ENCODE results near the gene CAMKV. TPM values are rescaled to one million over a fixed set of nuclear protein-coding genes. Genes with fewer than 3 reads are reported as not detected.

CAMKV gene
- total RNA-seq, 1 donor from 2014 or later, result 10.6 TPM

DNA sequence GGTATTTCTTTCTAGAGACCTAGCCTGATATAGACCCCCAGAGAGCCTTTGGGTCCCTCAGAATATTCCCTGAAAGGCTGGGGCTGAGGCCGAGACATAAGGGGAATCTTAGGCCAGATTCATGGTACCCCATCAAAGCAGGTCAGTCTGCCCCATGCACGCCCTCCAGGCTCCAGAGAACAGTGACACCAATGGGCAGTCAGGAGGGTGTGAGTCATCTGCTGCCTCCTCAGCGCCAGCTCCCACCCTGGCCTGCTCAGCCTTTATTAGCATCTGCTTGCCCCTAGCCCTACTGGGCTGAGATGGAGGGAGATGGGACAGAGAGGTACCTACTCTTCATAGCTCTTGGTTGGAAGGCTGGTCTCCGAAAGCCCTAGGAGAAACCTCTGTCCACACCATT, 14.3 kb upstream of the CAMKV start:
- no peak overlapping the region for H3K27ac Mint-ChIP-seq
- H3K36me3 Mint-ChIP-seq, result no peaks in the 10 kb centered on the region
- no peak overlapping the region for H3K4me3 Mint-ChIP-seq
- no peak for DNase-seq (ENCODE audit: extremely low spot score, unreplicated experiment)
- peaks cover 14% of the 10 kb centered on the region for H3K4me1 Mint-ChIP-seq (ENCODE audit: unreplicated experiment)
- H3K9me3 Mint-ChIP-seq, result no peaks in the 10 kb centered on the region
- peaks cover 3% of the 10 kb centered on the region for H3K27me3 Mint-ChIP-seq
- TF ChIP-seq, protein P1, sequence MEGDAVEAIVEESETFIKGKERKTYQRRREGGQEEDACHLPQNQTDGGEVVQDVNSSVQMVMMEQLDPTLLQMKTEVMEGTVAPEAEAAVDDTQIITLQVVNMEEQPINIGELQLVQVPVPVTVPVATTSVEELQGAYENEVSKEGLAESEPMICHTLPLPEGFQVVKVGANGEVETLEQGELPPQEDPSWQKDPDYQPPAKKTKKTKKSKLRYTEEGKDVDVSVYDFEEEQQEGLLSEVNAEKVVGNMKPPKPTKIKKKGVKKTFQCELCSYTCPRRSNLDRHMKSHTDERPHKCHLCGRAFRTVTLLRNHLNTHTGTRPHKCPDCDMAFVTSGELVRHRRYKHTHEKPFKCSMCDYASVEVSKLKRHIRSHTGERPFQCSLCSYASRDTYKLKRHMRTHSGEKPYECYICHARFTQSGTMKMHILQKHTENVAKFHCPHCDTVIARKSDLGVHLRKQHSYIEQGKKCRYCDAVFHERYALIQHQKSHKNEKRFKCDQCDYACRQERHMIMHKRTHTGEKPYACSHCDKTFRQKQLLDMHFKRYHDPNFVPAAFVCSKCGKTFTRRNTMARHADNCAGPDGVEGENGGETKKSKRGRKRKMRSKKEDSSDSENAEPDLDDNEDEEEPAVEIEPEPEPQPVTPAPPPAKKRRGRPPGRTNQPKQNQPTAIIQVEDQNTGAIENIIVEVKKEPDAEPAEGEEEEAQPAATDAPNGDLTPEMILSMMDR (conservative IDR thresholded peaks at IDR 0.05), result no peak

GRCh38 chr3:49882166-49882565, 12.5 kb upstream of the CAMKV start:
- peaks cover 3% of the 10 kb centered on the region for H3K27me3 Mint-ChIP-seq
- peaks cover 9% of the 10 kb centered on the region for H3K4me1 Mint-ChIP-seq (ENCODE audit: unreplicated experiment)
- TF ChIP-seq, protein P1 (conservative IDR thresholded peaks at IDR 0.05), result no peak
- H3K4me3 Mint-ChIP-seq, result no peak overlapping the region
- no peak for DNase-seq (ENCODE audit: extremely low spot score, unreplicated experiment)
- H3K27ac Mint-ChIP-seq, result no peak overlapping the region
- no peaks in the 10 kb centered on the region for H3K36me3 Mint-ChIP-seq
- no peaks in the 10 kb centered on the region for H3K9me3 Mint-ChIP-seq

DNA sequence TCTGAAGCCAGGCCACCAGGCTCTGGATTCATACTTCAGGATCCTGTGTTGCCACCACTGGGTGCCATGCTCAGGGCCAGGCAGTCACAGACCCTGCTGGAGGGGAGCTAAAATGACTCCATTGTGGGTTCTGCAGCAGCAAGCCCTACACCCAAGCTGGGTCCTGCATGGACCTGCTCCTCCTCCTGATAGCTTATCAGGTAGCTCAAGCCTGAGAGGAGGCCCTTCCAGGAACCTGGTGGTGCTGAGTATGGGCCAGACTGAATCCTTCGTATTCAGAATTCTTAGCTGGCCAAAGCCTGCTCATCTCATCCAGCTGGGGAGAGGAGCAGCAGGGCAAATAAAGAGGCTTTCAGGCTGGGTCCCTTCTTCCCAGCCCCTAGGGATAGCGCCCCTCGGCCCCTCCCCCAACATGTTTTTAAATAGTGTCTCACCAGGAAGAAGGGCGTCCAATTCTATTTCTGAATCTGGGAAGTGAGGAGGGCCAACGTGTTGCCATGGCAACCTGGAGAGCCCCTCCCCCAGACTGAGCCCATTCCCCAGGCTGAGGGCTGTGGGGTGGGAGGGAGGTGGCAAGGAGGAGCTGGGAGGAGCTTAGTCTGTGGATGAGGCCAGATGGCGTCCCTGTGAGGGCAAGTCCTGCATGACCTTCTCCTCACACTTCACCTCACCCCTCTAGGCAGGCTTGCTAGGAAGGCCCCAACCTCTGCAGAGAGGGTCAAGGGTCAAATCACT, 11.0 kb upstream of the CAMKV start:
- H3K9me3 Mint-ChIP-seq, result no peaks in the 10 kb centered on the region
- H3K27me3 Mint-ChIP-seq, result peaks cover 3% of the 10 kb centered on the region
- H3K36me3 Mint-ChIP-seq, result no peaks in the 10 kb centered on the region
- no peak for DNase-seq (ENCODE audit: extremely low spot score, unreplicated experiment)
- peaks cover 9% of the 10 kb centered on the region for H3K4me1 Mint-ChIP-seq (ENCODE audit: unreplicated experiment)
- TF ChIP-seq, protein P1 (conservative IDR thresholded peaks at IDR 0.05), result no peak
- H3K27ac Mint-ChIP-seq, result no peak overlapping the region
- no peak overlapping the region for H3K4me3 Mint-ChIP-seq

DNA sequence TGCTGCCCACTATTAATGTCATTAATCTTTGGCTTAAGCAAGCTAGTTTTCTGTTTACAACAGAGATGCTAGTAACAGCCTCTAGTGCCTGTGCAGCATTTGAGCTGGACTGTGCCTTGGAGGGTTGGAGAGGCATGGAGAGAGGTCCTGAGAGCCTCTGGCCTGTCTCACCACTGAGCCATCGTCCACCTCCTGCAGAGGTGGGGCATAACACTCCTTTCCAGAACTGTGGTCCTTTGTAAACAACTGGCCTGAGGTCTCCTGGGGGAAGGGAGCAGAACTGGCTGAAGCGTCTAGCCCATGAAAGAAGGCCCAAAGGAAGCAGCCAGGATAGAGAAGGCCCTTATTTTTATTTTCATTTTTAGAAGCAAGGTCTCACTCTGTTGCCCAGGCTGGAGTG, 10.0 kb upstream of the CAMKV start:
- no peaks in the 10 kb centered on the region for H3K36me3 Mint-ChIP-seq
- no peaks in the 10 kb centered on the region for H3K9me3 Mint-ChIP-seq
- H3K4me3 Mint-ChIP-seq, result no peak overlapping the region
- no peak for DNase-seq (ENCODE audit: extremely low spot score, unreplicated experiment)
- no peak overlapping the region for H3K27ac Mint-ChIP-seq
- H3K4me1 Mint-ChIP-seq (ENCODE audit: unreplicated experiment), result peaks cover 9% of the 10 kb centered on the region
- H3K27me3 Mint-ChIP-seq, result peaks cover 3% of the 10 kb centered on the region
- TF ChIP-seq, protein P1 (conservative IDR thresholded peaks at IDR 0.05), result no peak

GRCh38 chr3:49878686-49879085, 9.0 kb upstream of the CAMKV start:
- Mint-ChIP-seq H3K4me3 (no peak overlapping the region), H3K9me3 (no peaks in the 10 kb centered on the region), H3K27me3 (peaks cover under 1% of the 10 kb centered on the region), H3K4me1 (ENCODE audit: unreplicated experiment) (peaks cover 9% of the 10 kb centered on the region), H3K27ac (no peak overlapping the region), H3K36me3 (no peaks in the 10 kb centered on the region)
- TF ChIP-seq, protein P1 (conservative IDR thresholded peaks at IDR 0.05), result no peak
- DNase-seq (ENCODE audit: extremely low spot score, unreplicated experiment), result no peak
